Stimulated activated CD4-positive, alpha-beta T cell treated with anti-CD3 and anti-CD28 coated beads, Interleukin-4, amount 100 ng/mL, for 4 hours (primary cell): ENCODE results near the gene GAP43.
A peak's percentile ranks its signal among the peaks of the same experiment; 100 is the strongest.

ENCODE experiments used
- DNase-seq, 2 experiments: peaks; one replicate each; pipeline ENCODE4 v3.0.0-alpha.2; 2020

GAP43 gene

DNA sequence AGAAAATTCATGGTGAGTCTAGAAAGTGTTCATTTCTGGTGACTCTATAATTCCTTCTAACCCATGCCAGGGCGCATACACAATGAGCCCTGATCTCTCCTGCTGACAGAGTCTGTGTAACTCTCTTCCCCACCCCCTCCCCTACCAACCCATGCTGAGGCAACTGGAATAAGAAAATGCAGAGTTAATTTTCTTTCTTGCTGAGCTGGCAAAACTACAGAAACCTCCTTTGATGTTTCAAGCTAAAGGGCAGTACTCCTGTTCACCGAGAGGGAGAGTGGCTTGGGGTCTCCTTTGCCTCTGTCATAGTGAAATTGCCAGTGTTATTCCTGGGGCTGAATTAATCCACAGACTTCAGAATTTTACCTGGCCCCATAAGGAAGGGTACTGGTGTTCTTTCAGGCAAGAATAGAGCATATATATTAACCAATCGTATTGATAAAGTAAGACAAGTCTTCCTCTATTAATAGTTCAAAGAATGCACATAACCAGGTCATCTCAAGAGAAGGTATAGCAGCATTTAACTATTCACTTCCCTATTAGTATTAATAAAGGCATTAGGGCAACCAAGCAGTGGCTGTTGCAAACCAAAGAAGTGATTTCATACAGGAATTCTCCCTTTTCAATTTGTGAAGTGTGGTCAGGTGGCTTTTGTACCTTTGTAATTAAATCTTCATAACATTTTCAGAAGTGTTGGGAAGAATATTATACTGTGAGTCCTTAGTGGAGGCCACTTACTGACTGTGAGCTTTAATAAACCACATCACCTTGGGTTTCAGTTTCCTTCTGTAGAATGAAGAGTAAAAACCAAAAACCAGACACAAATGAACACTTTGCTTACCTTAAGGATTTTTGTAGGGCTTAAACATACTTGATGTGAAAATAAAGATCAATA lies 4.1 kb downstream of the GAP43 start:
- no peak for DNase-seq

- DNase-seq = no peak
These were observed 4.7 kb downstream of the GAP43 start for GRCh38 chr3:115628075-115628412.

GRCh38 chr3:115630850-115631249 lies 7.5 kb downstream of the GAP43 start:
- DNase-seq = no peak

DNA sequence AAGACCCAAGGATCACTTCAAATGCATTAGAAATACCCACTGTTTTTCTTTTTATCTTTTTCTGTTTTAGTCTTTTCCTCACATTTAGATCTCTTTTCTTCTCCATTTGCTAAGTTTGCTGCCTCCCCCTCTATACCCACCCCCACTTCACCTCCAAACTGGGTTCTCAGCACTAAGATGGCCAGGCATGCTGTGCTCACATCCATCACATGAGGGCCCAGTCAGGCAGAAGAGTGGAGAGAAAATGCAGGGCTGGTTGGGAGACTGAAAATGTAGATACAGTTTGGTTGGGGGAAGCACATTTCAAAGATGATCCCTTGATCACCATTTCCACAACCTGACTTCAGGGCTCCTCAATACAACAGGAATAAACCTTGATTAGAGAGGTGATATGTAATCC lies 8.7 kb downstream of the GAP43 start:
- no peak for DNase-seq

- no peak for DNase-seq
These were observed 10.2 kb downstream of the GAP43 start for GRCh38 chr3:115633467-115633866.

GRCh38 chr3:115634052-115634451 lies 10.7 kb downstream of the GAP43 start:
- no peak for DNase-seq

DNA sequence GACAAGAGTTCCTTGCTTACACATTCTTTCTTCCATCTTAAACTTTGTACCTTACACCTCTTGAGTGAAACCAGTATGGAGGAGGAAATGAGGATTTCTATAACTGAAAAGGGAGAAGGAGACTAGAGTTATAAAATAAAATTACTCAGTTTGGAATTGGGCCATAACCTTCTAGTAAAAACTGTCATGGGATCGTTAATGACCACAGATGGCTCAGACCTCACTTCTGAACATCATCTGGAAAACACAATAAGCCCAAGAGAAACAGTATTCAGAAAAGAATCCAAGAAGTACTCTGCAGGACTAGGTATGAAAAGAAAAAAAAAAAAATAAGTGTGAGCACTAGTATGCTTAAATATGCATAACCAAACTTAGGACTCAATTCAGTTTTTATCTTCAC lies 12.1 kb downstream of the GAP43 start:
- DNase-seq = no peak

DNA sequence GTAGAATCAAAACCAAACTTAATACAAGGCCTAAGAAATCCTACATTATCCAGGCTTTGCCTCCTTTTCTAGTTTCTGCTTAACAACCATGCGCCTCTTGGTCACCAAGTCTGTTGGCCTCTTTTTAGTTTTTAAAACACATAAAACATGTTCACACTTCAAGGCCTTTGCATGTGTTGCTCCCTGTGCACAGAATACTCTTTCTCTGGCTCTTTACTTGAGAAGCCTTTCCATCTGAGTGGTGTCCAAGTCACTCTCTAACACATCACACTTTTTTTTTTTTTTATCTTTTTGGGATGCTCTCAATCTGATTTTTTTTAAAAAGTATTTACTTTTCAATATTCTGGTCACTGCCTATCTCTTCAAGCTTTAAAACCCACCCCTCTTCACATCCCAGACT lies 14.9 kb downstream of the GAP43 start:
- DNase-seq = no peak

DNA sequence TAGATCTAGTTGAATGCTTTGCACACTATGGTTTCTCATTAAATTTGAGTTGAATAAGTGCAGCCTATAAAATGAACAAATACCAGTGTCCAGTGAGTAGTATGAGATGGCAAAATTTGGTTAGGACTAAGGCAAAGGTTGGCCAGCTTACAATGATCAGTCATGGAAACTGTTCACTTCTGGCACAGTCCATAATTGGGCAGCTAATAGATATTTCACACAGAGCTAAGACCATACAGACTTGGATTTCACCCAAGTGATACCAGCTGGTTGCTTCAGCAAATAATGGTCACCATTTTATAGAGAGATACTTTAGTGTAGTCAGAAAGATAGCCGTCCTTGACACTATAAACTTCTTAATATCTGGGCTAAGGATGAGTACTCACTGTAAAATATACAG lies 15.7 kb downstream of the GAP43 start:
- DNase-seq = no peak

- no peak for DNase-seq
These were observed 21.1 kb downstream of the GAP43 start for GRCh38 chr3:115644391-115644790.

DNA sequence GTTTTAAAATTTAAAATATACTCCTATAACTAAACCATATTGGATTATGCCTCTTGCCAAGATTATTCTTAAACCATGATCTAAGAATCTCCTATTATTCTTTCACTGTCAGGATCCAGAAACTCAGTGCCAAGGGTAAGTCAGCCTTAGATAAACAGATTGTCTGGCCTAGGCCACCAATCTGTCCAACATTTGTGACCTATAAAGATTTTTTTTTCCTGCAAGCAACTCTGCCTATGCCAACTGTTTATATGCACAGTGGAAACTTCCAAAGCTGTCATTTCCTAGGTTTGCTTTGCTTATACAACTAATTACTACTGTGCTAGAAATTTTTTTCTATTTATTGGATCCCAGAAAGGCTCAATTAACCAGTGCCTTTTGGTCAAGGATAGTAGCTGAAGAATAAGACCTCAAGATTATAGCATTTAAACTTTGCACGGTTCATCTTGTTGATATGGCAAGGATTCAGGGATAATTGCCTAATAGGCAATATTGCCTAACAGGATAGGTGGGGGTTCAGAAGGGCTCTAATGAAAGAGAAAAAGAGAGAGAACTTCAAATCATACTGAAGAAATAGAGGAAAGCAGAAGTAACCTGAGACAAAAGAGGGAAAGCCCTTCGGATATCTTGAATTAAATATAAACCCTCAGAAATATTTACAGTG lies 22.8 kb downstream of the GAP43 start:
- DNase-seq = no peak

- no peak for DNase-seq
These were observed 25.2 kb downstream of the GAP43 start for GRCh38 chr3:115648559-115648958.

DNA sequence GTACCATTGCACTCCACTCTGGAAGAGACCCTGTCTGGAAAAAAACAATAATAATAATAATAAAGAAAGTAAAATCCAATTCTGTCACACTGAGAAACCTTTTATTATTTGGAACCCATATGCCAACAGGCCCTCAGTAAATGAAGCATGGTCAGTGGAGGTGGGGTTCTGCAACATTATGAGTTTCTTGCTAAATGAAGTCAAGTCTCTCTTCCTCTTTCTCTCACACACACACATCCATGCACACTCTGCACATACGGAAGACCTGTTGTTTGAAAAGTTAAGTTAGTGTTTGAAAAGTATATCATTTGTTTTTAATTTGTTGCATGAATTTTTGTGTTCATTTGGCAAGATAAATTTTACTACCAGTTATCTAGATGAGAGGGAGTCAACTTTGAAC lies 27.8 kb downstream of the GAP43 start:
- DNase-seq = no peak

DNA sequence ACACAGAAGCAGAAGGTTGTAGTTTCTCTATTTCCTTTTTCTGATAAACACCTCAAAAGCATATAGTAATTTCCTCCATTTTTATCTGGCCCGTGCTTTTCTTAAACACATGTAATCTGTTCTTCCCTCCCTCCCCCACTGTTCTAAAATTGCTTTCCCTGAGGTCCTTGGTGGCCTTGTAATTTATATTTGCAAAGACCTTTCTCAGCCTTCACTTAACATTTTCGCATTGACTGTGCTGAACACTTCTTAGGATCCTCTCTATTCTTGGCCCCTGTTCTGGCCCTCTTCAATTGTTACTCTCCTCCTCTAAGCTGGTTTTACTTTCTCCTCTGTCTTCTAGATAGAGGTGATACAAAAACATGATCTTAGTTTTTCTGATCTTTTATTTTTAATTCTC lies 28.3 kb downstream of the GAP43 start:
- no peak for DNase-seq

- DNase-seq = no peak
These were observed 29.4 kb downstream of the GAP43 start for GRCh38 chr3:115652738-115653137.

- DNase-seq = no peak
These were observed 32.5 kb downstream of the GAP43 start for GRCh38 chr3:115655761-115656282.

- DNase-seq = no peak
These were observed 33.9 kb downstream of the GAP43 start for GRCh38 chr3:115657168-115657567.

DNA sequence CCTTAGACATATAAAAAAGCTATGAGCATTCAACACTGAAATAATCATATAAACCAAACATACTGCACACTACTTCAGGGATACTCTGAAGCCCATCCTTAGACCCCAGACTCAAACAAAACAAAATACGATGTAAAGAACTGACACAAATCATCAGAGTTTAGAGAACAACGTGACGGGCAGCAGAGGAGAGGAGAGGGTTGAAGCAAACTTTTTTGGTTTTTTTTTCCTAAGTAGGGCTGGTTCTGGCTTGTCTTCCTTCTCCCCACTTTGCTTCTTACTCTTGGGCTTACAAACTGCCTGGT lies 34.7 kb downstream of the GAP43 start:
- no peak for DNase-seq

DNA sequence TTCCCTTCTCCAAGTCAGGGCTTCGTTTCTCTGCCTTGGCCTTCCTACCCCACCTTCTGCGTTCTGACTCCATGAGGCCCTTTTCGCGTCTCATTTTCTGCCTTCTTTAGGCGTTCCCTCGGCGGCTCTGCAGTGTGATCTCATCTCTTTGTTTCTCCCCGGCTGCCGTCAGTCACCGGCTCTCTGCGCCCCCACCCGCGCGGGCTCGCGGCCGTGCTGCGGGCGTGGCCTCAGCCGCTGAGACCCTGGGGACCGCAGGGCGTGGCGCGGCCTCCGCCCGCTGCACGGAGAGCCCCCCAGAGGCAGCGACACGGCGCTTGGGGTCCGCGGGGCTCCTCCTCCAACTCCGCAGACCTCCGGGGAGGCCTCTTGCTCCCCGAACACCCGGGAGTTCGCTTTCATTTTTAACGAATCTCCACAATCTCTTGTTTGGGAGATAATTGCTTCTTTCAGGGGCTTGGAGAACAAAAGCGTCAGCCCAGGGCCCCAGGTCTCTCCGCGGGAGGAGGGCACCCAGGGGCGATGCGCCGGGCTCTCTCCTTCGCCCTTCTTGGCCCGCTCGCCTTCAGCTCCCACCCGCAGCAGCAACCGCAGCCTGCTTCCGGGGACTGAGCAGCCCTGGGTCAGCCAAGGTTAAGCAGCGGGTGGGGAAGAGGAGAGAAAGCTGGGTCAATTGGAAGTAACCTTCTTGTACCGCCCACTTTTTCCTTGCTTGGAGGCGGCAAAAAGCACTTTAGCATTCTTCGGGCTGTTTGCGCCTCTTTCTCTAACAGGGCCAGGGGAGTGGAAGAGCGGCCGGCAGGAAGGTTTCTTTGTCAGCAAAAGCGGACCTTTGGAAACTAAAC lies 35.2 kb downstream of the GAP43 start:
- peak; percentile 56 to 66 for DNase-seq

GRCh38 chr3:115659253-115660220 lies 36.2 kb downstream of the GAP43 start:
- no peak for DNase-seq

DNA sequence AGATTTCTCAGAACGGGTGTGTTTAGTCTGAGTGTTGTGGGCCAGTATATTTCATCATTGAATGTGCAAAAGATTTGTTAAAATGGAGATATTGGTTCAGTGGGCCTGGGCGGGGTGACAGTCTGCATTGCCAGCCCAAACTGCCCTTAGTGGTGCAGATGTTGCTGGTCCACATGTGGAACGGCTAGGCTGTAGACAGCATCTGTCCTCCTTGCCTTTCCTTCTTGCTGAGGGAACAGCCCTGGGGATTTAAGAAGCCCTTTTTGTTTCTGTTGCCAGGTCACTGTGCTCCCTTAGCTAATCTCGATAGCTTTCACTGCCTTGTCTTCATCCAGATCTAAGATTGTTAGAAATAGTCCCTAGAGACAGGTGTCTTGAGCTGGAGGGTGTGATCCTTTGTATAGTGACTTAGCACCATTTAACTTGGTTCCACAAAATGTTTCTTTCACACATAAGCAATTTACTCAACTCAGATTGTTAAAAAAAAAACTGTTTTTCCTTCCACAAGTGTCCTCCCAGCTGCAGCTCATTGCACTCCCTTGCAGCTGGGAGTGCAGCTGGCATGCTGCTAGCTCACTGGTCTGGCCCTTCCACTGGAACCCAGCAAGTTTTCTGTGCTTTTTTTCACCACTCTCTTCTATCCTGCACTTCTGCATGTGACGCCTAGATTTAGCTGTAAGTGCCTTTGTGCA lies 37.5 kb downstream of the GAP43 start:
- DNase-seq = no peak

DNA sequence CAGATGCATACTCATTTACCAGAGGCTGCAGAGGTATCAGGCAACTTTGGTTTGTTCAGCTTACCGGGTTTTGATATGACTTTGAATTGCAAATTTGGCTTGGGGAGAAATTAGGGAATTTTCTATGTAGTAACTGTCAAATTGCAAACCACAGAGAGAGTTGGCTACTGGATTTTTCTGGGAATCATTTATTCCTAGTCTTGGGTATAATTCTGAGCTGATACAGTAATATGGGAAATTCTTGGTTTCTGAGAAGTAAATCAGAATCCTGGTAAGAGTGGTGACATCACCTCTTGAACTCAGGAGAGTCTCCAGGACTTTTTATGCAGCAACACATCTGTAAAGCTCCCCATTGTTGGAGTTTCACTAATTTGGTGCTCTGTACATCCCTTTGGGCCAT lies 39.0 kb downstream of the GAP43 start:
- no peak for DNase-seq
